OCI-LY1 (cell line): ENCODE data around the gene PTGDR2.

ENCODE experiments used
- EZH2 ChIP-seq: fragments of 200-600 bp; sonication (generic), shearing (Covaris generic); IDR thresholded peaks from 2 replicates; pipeline ENCODE4 v1.8.0; 2017; ENCODE audit warnings: borderline replicate concordance, mixed run types, mild to moderate bottlenecking, antibody characterized with exemption, low read length, moderate library complexity, mixed read lengths
- TF ChIP-seq, protein P1 (sequence below): fragments of 200-600 bp; sonication (generic), shearing (Covaris generic); IDR thresholded peaks from 2 replicates; pipeline ENCODE4 v1.5.1; 2017; ENCODE audit warnings: mild to moderate bottlenecking, antibody characterized with exemption, low read length, moderate library complexity, mixed read lengths

DNA sequence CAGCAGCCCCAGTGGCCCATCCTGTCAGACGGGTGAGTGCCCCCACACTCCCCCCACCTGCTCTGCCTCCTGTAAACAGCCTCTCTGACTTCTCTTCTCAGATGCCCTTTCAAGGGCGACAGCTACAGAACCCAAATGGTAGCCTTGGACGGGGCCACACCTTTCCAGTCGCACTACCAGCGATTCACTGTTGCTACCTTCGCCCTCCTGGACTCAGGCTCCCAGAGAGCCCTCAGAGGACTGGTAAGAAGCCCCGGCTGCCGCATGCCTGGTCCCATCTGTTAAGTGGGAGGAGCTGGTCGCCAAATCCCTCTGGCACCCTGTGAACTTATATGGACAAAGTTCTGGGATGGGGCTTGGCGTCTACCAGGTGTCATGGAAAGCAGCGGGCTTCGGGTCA lies 17.8 kb upstream of the PTGDR2 start:
- TF ChIP-seq, protein P1, sequence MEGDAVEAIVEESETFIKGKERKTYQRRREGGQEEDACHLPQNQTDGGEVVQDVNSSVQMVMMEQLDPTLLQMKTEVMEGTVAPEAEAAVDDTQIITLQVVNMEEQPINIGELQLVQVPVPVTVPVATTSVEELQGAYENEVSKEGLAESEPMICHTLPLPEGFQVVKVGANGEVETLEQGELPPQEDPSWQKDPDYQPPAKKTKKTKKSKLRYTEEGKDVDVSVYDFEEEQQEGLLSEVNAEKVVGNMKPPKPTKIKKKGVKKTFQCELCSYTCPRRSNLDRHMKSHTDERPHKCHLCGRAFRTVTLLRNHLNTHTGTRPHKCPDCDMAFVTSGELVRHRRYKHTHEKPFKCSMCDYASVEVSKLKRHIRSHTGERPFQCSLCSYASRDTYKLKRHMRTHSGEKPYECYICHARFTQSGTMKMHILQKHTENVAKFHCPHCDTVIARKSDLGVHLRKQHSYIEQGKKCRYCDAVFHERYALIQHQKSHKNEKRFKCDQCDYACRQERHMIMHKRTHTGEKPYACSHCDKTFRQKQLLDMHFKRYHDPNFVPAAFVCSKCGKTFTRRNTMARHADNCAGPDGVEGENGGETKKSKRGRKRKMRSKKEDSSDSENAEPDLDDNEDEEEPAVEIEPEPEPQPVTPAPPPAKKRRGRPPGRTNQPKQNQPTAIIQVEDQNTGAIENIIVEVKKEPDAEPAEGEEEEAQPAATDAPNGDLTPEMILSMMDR, result no peak
- TF ChIP-seq EZH2, result no peak
